Bronchial epithelial cell (primary cell): ENCODE measurements around the gene ZNF423. TPM values are rescaled to one million over a fixed set of nuclear protein-coding genes. Genes with fewer than 3 reads are reported as not detected.

ENCODE experiments used
- DNase-seq: peaks from one replicate; pipeline ENCODE4 v3.0.0-alpha.2; 2010; ENCODE audit warnings: low read depth
- FAIRE-seq: peaks from 2 replicates; lab custom pipeline; 2011; peaks lifted over from hg19 to GRCh38; lab: Jason Lieb, UNC
- H3K27me3 ChIP-seq: 2 replicates; pipeline ENCODE4 v1.5.1; 2011; ENCODE audit warnings: low read length; ENCODE audit not compliant: control insufficient read depth, insufficient read depth
- H3K36me3 ChIP-seq: 2 replicates; pipeline ENCODE4 v1.5.1; 2011; ENCODE audit warnings: low read length; ENCODE audit not compliant: control insufficient read depth, insufficient read depth
- H3K4me3 ChIP-seq: 2 replicates; pipeline ENCODE4 v1.5.1; 2011; ENCODE audit warnings: mild to moderate bottlenecking, low read depth, low read length, control low read depth
- CTCF ChIP-seq: IDR thresholded peaks from 2 replicates; pipeline ENCODE4 v1.5.1; 2011; ENCODE audit warnings: mild to moderate bottlenecking, moderate library complexity, low read length, control low read depth, inconsistent platforms; ENCODE audit not compliant: insufficient read depth, severe bottlenecking
- total RNA-seq: library from RNA; depleted of rRNA; stranded (reverse); fragments of >200 nt; gene quantifications from 2 replicates; pipeline ENCODE4 v1.2.1, GENCODE V29; 2014

ZNF423 gene
- total RNA-seq, 1 donor from 2014 or later: under 0.01 TPM

GRCh38 chr16:49672753-49673152, 183.2 kb downstream of the ZNF423 start:
- no peak for TF ChIP-seq CTCF
- Histone ChIP-seq H3K36me3 (no peaks in the 10 kb centered on the region), H3K27me3 (no peaks in the 10 kb centered on the region), H3K4me3 (no peak overlapping the region)
- FAIRE-seq: no peak
- DNase-seq: no peak

GRCh38 chr16:49671333-49671732, 184.6 kb downstream of the ZNF423 start:
- H3K4me3 ChIP-seq: no peak overlapping the region
- no peak for TF ChIP-seq CTCF
- H3K27me3 ChIP-seq: no peaks in the 10 kb centered on the region
- no peaks in the 10 kb centered on the region for H3K36me3 ChIP-seq
- no peak for DNase-seq
- FAIRE-seq: no peak

- no peak for DNase-seq
- FAIRE-seq: no peak
- H3K27me3 ChIP-seq: no peaks in the 10 kb centered on the region
- TF ChIP-seq CTCF: no peak
- H3K36me3 ChIP-seq: no peaks in the 10 kb centered on the region
- no peak overlapping the region for H3K4me3 ChIP-seq
Observed at GRCh38 chr16:49670627-49671026, 185.3 kb downstream of the ZNF423 start.

GRCh38 chr16:49665482-49666230, 190.3 kb downstream of the ZNF423 start:
- DNase-seq (no peak), FAIRE-seq (no peak)
- TF ChIP-seq CTCF: no peak
- Histone ChIP-seq H3K36me3 (no peaks in the 10 kb centered on the region), H3K27me3 (no peaks in the 10 kb centered on the region), H3K4me3 (no peak overlapping the region)

GRCh38 chr16:49664221-49665215, 191.4 kb downstream of the ZNF423 start:
- no peak for TF ChIP-seq CTCF
- DNase-seq (no peak), FAIRE-seq (no peak)
- H3K4me3 ChIP-seq: no peak overlapping the region
- no peaks in the 10 kb centered on the region for H3K36me3 ChIP-seq
- H3K27me3 ChIP-seq: no peaks in the 10 kb centered on the region
